HFFc6 (cell line): Measurements from ENCODE around the gene KCNQ2. TPM values are rescaled to one million over a fixed set of nuclear protein-coding genes. Genes with fewer than 3 reads are reported as not detected.

Experiments
- DNase-seq: peaks from one replicate; pipeline ENCODE4 v3.0.0-alpha.2; 2018
- H3K27ac Mint-ChIP-seq: 2 replicates; pipeline ENCODE4 v1.8.0; 2020; ENCODE audit warnings: mild to moderate bottlenecking, mixed read lengths
- H3K27me3 Mint-ChIP-seq: 2 replicates; pipeline ENCODE4 v1.8.0; 2021; ENCODE audit warnings: mild to moderate bottlenecking, moderate library complexity, mixed read lengths; ENCODE audit not compliant: insufficient read depth
- H3K36me3 Mint-ChIP-seq: 2 replicates; pipeline ENCODE4 v1.8.0; 2021; ENCODE audit warnings: low read depth, mixed read lengths
- H3K4me1 Mint-ChIP-seq: 2 replicates; pipeline ENCODE4 v1.8.0; 2020; ENCODE audit warnings: low read depth, mixed read lengths
- H3K4me3 Mint-ChIP-seq: 2 replicates; pipeline ENCODE4 v1.8.0; 2020; ENCODE audit warnings: mild to moderate bottlenecking, moderate library complexity, mixed read lengths
- H3K9me3 Mint-ChIP-seq: 2 replicates; pipeline ENCODE4 v1.8.0; 2020; ENCODE audit warnings: mild to moderate bottlenecking, mixed read lengths
- total RNA-seq, 6 experiments: library from RNA; stranded (reverse); fragmentation: NEBNext Ultra II Directional; extraction: Animal tissue kit (Norgen Biotek cat#: 25700); gene quantifications; 2 replicates in 1 of 6; 3 replicates in 5 of 6; pipeline ENCODE4 v1.2.3, GENCODE V29; 2021
- TF ChIP-seq, protein P1 (sequence below): fragments of 200-600 bp; sonication (generic); IDR thresholded peaks from 2 replicates; pipeline ENCODE4 v1.5.0; 2021; ENCODE audit warnings: antibody characterized with exemption, mild to moderate bottlenecking

KCNQ2 gene
- total RNA-seq, 6 experiments from 2014 or later: not detected

DNA sequence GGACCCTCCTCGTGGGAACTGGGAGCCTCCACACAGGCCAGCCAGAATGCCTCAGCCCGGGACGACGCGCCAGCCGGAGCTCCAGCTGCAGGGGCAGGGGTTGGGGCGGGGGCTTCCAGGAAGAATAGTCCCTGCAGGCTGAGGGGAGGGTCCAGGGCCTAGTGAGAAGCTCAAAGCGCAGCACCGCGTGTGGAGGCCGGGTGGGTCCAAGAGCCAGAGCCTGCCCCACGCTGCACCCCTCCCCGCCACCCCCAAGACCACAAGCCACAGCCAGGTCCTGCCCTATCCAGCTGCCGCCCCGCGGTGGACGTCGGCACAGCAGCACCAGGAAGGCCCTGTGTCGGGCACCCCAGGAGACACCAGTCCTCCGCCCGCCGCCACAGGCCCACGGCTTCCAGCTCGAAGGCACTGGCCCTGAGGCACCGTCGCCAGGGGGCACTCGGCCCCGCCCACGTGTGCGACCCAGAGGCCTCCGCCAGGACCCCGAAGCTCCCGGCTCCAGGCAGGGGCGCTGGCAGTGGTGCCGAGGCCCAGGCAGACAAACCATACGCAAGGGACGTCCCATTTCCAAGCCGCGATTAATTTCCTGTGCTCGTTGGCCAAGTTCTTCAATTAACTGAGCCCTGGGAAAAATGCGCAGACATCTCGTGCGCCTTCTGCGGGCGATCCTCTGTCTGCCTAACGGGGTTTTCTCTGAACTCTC is 19.5 kb downstream of the KCNQ2 start:
- DNase-seq: no peak
- H3K4me3 Mint-ChIP-seq: no peak overlapping the region
- no peak overlapping the region for H3K27ac Mint-ChIP-seq
- TF ChIP-seq, protein P1, sequence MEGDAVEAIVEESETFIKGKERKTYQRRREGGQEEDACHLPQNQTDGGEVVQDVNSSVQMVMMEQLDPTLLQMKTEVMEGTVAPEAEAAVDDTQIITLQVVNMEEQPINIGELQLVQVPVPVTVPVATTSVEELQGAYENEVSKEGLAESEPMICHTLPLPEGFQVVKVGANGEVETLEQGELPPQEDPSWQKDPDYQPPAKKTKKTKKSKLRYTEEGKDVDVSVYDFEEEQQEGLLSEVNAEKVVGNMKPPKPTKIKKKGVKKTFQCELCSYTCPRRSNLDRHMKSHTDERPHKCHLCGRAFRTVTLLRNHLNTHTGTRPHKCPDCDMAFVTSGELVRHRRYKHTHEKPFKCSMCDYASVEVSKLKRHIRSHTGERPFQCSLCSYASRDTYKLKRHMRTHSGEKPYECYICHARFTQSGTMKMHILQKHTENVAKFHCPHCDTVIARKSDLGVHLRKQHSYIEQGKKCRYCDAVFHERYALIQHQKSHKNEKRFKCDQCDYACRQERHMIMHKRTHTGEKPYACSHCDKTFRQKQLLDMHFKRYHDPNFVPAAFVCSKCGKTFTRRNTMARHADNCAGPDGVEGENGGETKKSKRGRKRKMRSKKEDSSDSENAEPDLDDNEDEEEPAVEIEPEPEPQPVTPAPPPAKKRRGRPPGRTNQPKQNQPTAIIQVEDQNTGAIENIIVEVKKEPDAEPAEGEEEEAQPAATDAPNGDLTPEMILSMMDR: no peak
- no peaks in the 10 kb centered on the region for H3K9me3 Mint-ChIP-seq
- H3K4me1 Mint-ChIP-seq: peaks cover 5% of the 10 kb centered on the region; the same call in 1 of the 2 replicates
- no peaks in the 10 kb centered on the region for H3K36me3 Mint-ChIP-seq
- H3K27me3 Mint-ChIP-seq: peaks cover 6% of the 10 kb centered on the region

DNA sequence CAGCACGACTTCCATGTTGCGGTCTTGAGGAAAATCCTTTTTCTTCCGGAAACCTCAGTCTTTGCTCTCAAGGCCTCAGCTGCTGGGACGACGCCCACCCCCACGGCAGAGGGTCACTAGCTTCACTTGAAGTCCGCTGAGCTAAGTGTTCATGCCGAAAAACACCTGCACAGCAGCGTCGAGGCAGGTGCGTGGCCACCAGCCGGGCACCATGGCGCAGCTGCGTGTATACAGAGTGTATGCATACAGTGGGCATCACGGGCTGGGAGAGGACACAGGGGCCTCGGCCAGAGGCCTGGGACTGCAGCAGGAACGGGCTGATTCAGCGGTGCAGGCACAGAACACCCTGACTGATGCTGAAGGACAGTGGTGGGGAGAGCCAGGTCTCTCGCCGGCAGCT is 20.1 kb downstream of the KCNQ2 start:
- H3K36me3 Mint-ChIP-seq: no peaks in the 10 kb centered on the region
- no peak for DNase-seq
- H3K27ac Mint-ChIP-seq: no peak overlapping the region

DNA sequence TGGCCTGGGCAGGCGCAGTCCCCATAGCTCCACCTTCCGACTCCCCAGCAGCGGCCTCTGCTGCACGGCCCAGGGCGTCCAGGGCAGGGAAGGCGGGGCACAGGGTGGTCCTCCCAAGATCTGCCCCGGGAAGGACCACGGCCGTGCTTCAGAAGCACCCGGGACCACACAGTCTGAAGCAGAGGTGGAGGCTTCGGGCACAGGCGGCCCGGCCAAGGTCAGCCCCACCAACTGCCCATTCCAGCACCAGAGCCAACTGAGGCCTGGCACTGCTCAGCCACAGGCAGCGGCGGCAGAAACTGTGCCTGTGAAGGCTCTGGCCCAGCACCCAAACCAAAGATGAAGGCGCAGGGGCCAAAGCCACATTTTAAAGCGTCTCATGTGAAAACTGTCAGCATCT is 20.6 kb downstream of the KCNQ2 start:
- no peaks in the 10 kb centered on the region for H3K36me3 Mint-ChIP-seq
- H3K9me3 Mint-ChIP-seq: no peaks in the 10 kb centered on the region
- H3K4me3 Mint-ChIP-seq: no peak overlapping the region
- H3K27ac Mint-ChIP-seq: no peak overlapping the region
- peaks cover 5% of the 10 kb centered on the region; the same call in 1 of the 2 replicates for H3K4me1 Mint-ChIP-seq
- H3K27me3 Mint-ChIP-seq: peaks cover 8% of the 10 kb centered on the region
- no peak for DNase-seq
- TF ChIP-seq, protein P1: no peak

More for the DNA sequence above, 20.1 kb downstream of the KCNQ2 start:
- Mint-ChIP-seq H3K4me3 (no peak overlapping the region), H3K27me3 (peaks cover 10% of the 10 kb centered on the region), H3K9me3 (no peaks in the 10 kb centered on the region), H3K4me1 (peaks cover 5% of the 10 kb centered on the region; the same call in 1 of the 2 replicates)
- TF ChIP-seq, protein P1: no peak

DNA sequence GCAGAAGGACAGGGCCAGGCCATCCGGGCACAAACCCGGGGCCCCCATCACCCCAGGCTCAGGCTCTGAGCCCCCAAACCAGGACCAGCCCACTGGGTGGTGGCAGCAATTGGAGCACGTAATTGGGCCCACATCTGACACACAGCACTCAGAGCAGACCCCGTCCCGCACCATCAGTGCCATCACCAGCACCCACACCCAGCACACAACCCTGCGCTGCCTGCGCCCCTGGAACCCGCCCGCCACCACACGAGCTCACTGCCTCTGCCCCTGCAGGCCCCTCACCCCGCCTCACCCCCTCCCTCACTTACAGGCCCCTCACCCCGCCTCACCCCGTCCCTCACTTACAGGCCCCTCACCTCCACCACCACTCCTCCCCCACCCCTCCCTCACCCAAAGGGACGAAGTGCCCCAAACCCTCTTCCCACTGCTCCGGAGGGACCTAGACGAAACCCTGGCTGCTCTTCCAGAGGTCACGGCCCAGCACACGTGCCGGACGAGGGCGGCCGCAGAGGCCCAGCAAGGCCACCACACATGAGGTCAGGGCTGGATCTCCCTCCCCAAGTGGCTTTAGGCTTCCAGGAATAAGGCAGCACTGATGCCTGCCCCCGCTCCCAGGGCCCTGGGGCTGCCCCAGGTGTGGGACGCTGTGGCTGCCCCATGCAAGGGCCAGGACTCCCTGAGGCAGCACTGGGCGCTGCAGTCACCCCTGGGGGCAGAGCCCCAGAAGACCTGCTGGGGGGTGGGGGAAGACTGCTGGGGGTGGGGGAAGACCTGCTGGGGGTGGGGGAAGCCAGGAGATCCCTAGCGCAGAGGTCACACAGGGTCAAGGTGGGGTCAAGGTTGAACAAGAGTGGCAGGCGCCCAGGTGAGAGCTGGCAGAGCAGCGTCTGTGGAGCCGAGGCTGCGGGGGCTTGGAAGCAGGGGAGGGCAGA is 22.4 kb downstream of the KCNQ2 start:
- TF ChIP-seq, protein P1: no peak
- H3K4me1 Mint-ChIP-seq: peaks cover 5% of the 10 kb centered on the region; the same call in 1 of the 2 replicates
- no peaks in the 10 kb centered on the region for H3K36me3 Mint-ChIP-seq
- peaks cover 6% of the 10 kb centered on the region; the same call in 1 of the 2 replicates for H3K27me3 Mint-ChIP-seq
- no peak overlapping the region for H3K4me3 Mint-ChIP-seq
- H3K27ac Mint-ChIP-seq: no peak overlapping the region
- no peak for DNase-seq
- no peaks in the 10 kb centered on the region for H3K9me3 Mint-ChIP-seq

DNA sequence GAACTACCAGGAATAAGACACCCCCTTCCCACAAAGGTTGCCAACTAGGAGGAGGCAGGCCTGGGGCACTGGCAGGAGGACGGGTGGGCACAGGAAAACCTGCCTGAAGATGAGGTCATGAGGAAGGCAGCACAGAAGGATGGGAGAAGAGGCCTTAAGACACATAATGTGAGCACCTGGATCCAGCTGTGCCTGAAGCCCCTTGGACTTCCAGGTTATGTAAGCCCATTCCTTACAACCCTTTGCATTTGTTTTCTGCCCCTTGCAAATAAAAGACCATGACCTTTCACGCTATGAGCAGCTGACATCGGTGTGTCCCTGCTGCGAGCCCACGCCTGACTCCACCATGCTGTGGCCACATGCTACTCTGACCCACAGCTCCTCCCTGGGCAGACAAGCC is 23.4 kb downstream of the KCNQ2 start:
- Mint-ChIP-seq H3K27ac (no peak overlapping the region), H3K27me3 (peaks cover 6% of the 10 kb centered on the region; the same call in 1 of the 2 replicates), H3K4me3 (no peak overlapping the region), H3K9me3 (no peaks in the 10 kb centered on the region), H3K36me3 (no peaks in the 10 kb centered on the region), H3K4me1 (peaks cover 2% of the 10 kb centered on the region; the same call in 1 of the 2 replicates)
- TF ChIP-seq, protein P1: no peak
- DNase-seq: no peak
